Upper lobe of left lung (tissue), 4 donors: Measurements from ENCODE around the gene TMPRSS13.

Experiments used
- EP300 ChIP-seq, 4 donors: sonication (generic); formaldehyde crosslinking; IDR thresholded peaks; one replicate each; pipeline ENCODE4 v1.5.1; 2017; ENCODE audit warnings: antibody characterized with exemption in 4 of 4, control low read depth in 2 of 4
- TF ChIP-seq, protein P1 (sequence below), 6 experiments: fragments of 450-650 bp in 4 of 6; fragments of 200-600 bp in 2 of 6; sonication (generic) in 2 of 6; IDR thresholded peaks; one replicate each; pipeline ENCODE4 v1.5.1; 2016 to 2019; ENCODE audit warnings: antibody characterized with exemption in 6 of 6

DNA sequence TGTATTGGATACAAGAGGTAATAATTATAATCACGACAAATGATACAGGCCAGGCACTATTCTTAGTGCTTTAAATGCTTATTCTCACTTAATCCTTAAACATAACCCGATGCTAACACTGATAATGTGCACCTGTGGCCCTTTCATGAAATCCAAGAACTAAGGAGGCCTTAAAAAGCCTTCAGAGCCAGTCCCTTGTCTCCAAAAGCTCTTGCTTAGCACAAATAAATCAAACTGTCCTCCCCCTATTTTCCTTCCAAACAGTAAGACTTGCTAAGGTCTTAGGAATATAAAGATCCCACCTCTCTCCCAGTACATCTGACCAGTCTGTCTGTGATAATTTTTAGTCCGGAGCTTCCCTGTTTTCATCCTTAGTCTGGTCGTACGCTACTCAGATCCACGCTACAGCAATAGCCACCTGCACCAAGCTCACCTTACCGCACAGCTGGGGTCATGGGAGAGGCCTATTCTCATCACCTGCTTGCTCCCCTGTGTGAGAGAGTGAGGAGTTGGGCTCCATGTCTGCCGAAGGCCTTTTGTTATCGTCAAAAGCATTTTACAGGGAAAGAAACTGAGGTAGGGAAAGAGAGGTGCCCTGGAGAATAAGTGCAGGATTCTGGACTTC, 69.6 kb downstream of the TMPRSS13 start:
- TF ChIP-seq EP300 (IDR thresholded peaks at IDR 0.05): no peak
- TF ChIP-seq, protein P1, sequence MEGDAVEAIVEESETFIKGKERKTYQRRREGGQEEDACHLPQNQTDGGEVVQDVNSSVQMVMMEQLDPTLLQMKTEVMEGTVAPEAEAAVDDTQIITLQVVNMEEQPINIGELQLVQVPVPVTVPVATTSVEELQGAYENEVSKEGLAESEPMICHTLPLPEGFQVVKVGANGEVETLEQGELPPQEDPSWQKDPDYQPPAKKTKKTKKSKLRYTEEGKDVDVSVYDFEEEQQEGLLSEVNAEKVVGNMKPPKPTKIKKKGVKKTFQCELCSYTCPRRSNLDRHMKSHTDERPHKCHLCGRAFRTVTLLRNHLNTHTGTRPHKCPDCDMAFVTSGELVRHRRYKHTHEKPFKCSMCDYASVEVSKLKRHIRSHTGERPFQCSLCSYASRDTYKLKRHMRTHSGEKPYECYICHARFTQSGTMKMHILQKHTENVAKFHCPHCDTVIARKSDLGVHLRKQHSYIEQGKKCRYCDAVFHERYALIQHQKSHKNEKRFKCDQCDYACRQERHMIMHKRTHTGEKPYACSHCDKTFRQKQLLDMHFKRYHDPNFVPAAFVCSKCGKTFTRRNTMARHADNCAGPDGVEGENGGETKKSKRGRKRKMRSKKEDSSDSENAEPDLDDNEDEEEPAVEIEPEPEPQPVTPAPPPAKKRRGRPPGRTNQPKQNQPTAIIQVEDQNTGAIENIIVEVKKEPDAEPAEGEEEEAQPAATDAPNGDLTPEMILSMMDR (IDR thresholded peaks at IDR 0.05): no peak
